Measurements from ENCODE around the gene CASK. TPM values are rescaled to one million over a fixed set of nuclear protein-coding genes. Genes with fewer than 3 reads are reported as not detected.

Gene CASK
- total and polyA plus RNA-seq, 2 of the 13 experiments (the other 11 are each of a cell fraction or from before 2014, with no cell fraction given), result 14.5 to 16.0 TPM

DNA sequence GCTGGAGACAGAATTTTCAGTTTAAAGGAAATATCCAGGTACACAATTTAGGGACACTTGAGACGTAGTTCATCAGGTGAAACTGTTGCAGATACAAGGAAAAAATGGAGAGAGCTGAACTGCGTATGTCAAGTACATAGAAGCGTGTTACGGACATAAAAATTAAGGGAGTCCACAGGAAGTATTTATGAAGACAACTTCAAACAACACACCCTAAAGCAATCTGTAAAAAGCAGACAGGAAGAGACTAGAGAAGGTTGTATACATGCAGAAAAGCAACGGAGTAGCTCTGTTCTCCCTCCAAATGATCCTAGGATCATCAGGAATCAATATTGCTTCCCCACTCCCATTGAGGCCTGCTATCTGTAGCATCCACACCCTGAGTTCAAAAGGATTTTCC, 5.8 kb downstream of the CASK start (continued):
- TF ChIP-seq ZNF839 (CRISPR knock-in tag; IDR thresholded peaks at IDR 0.05; ENCODE audit: borderline replicate concordance) (no peak), ZNF30 (CRISPR knock-in tag; IDR thresholded peaks at IDR 0.05) (no peak), RFX1 (IDR thresholded peaks at IDR 0.05) (no peak), ZNF768 (CRISPR knock-in tag; IDR thresholded peaks at IDR 0.05) (no peak), NFE2L1 (CRISPR knock-in tag; IDR thresholded peaks at IDR 0.05; ENCODE audit: borderline replicate concordance) (no peak), ZNF7 (CRISPR knock-in tag; IDR thresholded peaks at IDR 0.05) (no peak), SRF (IDR thresholded peaks at IDR 0.05; ENCODE audit: low read depth, low read length) (no peak)
- TF ChIP-seq, protein P1, sequence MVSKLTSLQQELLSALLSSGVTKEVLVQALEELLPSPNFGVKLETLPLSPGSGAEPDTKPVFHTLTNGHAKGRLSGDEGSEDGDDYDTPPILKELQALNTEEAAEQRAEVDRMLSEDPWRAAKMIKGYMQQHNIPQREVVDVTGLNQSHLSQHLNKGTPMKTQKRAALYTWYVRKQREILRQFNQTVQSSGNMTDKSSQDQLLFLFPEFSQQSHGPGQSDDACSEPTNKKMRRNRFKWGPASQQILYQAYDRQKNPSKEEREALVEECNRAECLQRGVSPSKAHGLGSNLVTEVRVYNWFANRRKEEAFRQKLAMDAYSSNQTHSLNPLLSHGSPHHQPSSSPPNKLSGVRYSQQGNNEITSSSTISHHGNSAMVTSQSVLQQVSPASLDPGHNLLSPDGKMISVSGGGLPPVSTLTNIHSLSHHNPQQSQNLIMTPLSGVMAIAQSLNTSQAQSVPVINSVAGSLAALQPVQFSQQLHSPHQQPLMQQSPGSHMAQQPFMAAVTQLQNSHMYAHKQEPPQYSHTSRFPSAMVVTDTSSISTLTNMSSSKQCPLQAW (CRISPR knock-in tag; IDR thresholded peaks at IDR 0.05), result no peak

DNA sequence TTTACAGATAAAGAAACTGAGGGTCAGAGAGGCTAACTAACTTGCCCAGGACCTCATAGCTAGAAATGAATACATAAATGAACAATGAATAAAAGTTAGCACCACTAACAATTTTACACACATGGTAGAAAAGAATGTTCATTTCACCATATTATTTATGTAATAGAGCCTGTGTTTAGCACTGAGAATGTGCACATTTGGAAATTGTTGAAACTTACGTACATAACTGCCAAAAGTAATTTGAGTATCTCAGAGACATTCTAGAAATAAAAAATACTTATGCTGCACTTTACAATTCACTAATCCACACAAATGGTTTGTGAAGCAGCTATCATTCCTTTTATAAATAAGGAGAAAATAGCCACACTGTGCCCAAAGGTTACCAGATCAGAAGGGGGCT, 9.9 kb downstream of the CASK start:
- no TSS peak for BruUV-seq (replicated peaks)
- no peaks in the 10 kb centered on the region for H4K20me1 ChIP-seq (ENCODE audit: insufficient read depth, low read length)
- peaks cover 12% of the 10 kb centered on the region for H3K4me1 ChIP-seq (ENCODE audit: insufficient read depth, low read length)
- in situ Hi-C loops (cut with HindIII; ENCODE audit: extremely low pct_ligation_motif_present, low pct_unique_long_range_greater_than_20kb), result no loop called here
- H3K36me3 ChIP-seq (replicated peaks in 1 of 2; ENCODE audit: control insufficient read depth in 1 of 2, insufficient read depth in 2 of 2, low read length in 2 of 2), result no peaks in the 10 kb centered on the region
- H3K4me2 ChIP-seq (ENCODE audit: low read depth, low read length), result no peak overlapping the region
- FAIRE-seq (no peak), DNase-seq (ENCODE audit: low spot score) (no peak), ATAC-seq (no peak)
- H3K27me3 ChIP-seq (ENCODE audit: control insufficient read depth in 1 of 2, insufficient read depth in 2 of 2, low read length in 2 of 2), result no peaks in the 10 kb centered on the region
- no peak overlapping the region for H3K4me3 ChIP-seq (replicated peaks in 1 of 3; ENCODE audit: insufficient read depth in 1 of 3, low read depth in 2 of 3, low read length in 3 of 3)
- no peaks in the 10 kb centered on the region for H3K9me3 ChIP-seq (ENCODE audit: low read length)
- no peak overlapping the region for H2AFZ ChIP-seq (ENCODE audit: low read length)
- ChIA-PET POLR2A (no interaction called here), CTCF (ENCODE audit: low intra/inter-chr PET ratio, low total read pairs) (no interaction called here)
- intact Hi-C loops (cut with micrococcal nuclease; ENCODE audit: unreplicated experiment), result no loop called here
- H3K27ac ChIP-seq (ENCODE audit: extremely low read length, insufficient read depth, low read length), result no peak overlapping the region
- WGBS (ENCODE audit: low lambda C conversion rate), result 100% methylated on average over 1 of the region's 1 CpG
- H3K9ac ChIP-seq (ENCODE audit: insufficient read depth, low read depth, low read length), result no peak overlapping the region
- peaks cover 43% of the 10 kb centered on the region for H3K79me2 ChIP-seq (ENCODE audit: insufficient read depth, low read length)
- no peak for TF ChIP-seq HNRNPH1 (optimal IDR thresholded peaks at IDR 0.05; ENCODE audit: low read depth, low read length)
- no peak for TF ChIP-seq MTA1 (CRISPR knock-in tag; IDR thresholded peaks at IDR 0.05; ENCODE audit: borderline replicate concordance)
- no peak for TF ChIP-seq TBX2 (CRISPR knock-in tag; IDR thresholded peaks at IDR 0.05; ENCODE audit: borderline replicate concordance)
- TF ChIP-seq SP4 (CRISPR knock-in tag; IDR thresholded peaks at IDR 0.05), result no peak
- TF ChIP-seq HOXA5 (CRISPR knock-in tag; IDR thresholded peaks at IDR 0.05), result no peak
- no peak for TF ChIP-seq RXRB (CRISPR knock-in tag; IDR thresholded peaks at IDR 0.05; ENCODE audit: borderline replicate concordance)
- TF ChIP-seq, protein P2, sequence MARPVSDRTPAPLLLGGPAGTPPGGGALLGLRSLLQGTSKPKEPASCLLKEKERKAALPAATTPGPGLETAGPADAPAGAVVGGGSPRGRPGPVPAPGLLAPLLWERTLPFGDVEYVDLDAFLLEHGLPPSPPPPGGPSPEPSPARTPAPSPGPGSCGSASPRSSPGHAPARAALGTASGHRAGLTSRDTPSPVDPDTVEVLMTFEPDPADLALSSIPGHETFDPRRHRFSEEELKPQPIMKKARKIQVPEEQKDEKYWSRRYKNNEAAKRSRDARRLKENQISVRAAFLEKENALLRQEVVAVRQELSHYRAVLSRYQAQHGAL (CRISPR knock-in tag; IDR thresholded peaks at IDR 0.05; ENCODE audit: not compliant biosample characterization), result no peak
- TF ChIP-seq, protein P3, sequence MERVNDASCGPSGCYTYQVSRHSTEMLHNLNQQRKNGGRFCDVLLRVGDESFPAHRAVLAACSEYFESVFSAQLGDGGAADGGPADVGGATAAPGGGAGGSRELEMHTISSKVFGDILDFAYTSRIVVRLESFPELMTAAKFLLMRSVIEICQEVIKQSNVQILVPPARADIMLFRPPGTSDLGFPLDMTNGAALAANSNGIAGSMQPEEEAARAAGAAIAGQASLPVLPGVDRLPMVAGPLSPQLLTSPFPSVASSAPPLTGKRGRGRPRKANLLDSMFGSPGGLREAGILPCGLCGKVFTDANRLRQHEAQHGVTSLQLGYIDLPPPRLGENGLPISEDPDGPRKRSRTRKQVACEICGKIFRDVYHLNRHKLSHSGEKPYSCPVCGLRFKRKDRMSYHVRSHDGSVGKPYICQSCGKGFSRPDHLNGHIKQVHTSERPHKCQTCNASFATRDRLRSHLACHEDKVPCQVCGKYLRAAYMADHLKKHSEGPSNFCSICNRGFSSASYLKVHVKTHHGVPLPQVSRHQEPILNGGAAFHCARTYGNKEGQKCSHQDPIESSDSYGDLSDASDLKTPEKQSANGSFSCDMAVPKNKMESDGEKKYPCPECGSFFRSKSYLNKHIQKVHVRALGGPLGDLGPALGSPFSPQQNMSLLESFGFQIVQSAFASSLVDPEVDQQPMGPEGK (CRISPR knock-in tag; IDR thresholded peaks at IDR 0.05), result no peak
- TF ChIP-seq ZNF674 (CRISPR knock-in tag; IDR thresholded peaks at IDR 0.05; ENCODE audit: low read depth), result no peak
- TF ChIP-seq, protein P4, sequence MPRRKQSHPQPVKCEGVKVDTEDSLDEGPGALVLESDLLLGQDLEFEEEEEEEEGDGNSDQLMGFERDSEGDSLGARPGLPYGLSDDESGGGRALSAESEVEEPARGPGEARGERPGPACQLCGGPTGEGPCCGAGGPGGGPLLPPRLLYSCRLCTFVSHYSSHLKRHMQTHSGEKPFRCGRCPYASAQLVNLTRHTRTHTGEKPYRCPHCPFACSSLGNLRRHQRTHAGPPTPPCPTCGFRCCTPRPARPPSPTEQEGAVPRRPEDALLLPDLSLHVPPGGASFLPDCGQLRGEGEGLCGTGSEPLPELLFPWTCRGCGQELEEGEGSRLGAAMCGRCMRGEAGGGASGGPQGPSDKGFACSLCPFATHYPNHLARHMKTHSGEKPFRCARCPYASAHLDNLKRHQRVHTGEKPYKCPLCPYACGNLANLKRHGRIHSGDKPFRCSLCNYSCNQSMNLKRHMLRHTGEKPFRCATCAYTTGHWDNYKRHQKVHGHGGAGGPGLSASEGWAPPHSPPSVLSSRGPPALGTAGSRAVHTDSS (CRISPR knock-in tag; conservative IDR thresholded peaks at IDR 0.05), result no peak
- TF ChIP-seq PHF21A (CRISPR knock-in tag; IDR thresholded peaks at IDR 0.05), result no peak
- TF ChIP-seq POLR2AphosphoS2 (IDR thresholded peaks at IDR 0.05; ENCODE audit: low read depth, low read length), result no peak
- TF ChIP-seq TOE1 (CRISPR knock-in tag; IDR thresholded peaks at IDR 0.05), result no peak

Data from HepG2 (cell line).